MCF 10A (cell line): ENCODE results near the gene GPRC5D. TPM values are rescaled to one million over a fixed set of nuclear protein-coding genes. Genes with fewer than 3 reads are reported as not detected.

Experiments used
- BruUV-seq: library from RNA; stranded (reverse); fragments of 400-500 nt; replicated peaks from 2 replicates; lab custom pipeline; 2021; lab: Mats Ljungman, UMichigan
- CTCF ChIA-PET: fragments of 300-600 bp; sonication (Branson Sonifier 250); formaldehyde crosslinking; extraction: SDS; loops from one replicate; lab custom pipeline; 2021; ENCODE audit warnings: antibody characterized with exemption, inconsistent platforms; lab: Yijun Ruan, JAX
- POLR2A ChIA-PET: fragments of 300-600, 350-650 bp; sonication (Branson Sonifier 250); formaldehyde crosslinking; extraction: SDS; loops from one replicate; lab custom pipeline; 2020; ENCODE audit warnings: antibody characterized with exemption, inconsistent platforms; lab: Yijun Ruan, JAX
- DNase-seq: peaks from one replicate; pipeline ENCODE4 v3.0.0-alpha.2; 2018; ENCODE audit not compliant: unreplicated experiment
- H3K27ac Mint-ChIP-seq: one replicate; pipeline ENCODE4 v1.8.0; 2022; ENCODE audit warnings: mild to moderate bottlenecking, low read depth, mixed read lengths; ENCODE audit not compliant: unreplicated experiment
- H3K27me3 Mint-ChIP-seq: one replicate; pipeline ENCODE4 v1.8.0; 2022; ENCODE audit warnings: mixed read lengths; ENCODE audit not compliant: insufficient read depth, unreplicated experiment
- H3K36me3 Mint-ChIP-seq: one replicate; pipeline ENCODE4 v1.8.0; 2022; ENCODE audit warnings: mild to moderate bottlenecking, moderate library complexity, mixed read lengths; ENCODE audit not compliant: insufficient read depth, unreplicated experiment
- H3K4me1 Mint-ChIP-seq: one replicate; pipeline ENCODE4 v1.8.0; 2022; ENCODE audit warnings: mixed read lengths; ENCODE audit not compliant: insufficient read depth, unreplicated experiment
- H3K4me3 Mint-ChIP-seq: one replicate; pipeline ENCODE4 v1.8.0; 2022; ENCODE audit warnings: mild to moderate bottlenecking, moderate library complexity, mixed read lengths; ENCODE audit not compliant: unreplicated experiment
- H3K9me3 Mint-ChIP-seq: one replicate; pipeline ENCODE4 v1.8.0; 2022; ENCODE audit warnings: mixed read lengths; ENCODE audit not compliant: unreplicated experiment
- CTCF ChIP-seq: fragments of 200-600 bp; IDR thresholded peaks from one replicate; pipeline ENCODE4 v1.8.0; 2022; ENCODE audit warnings: antibody characterized with exemption, mild to moderate bottlenecking; ENCODE audit not compliant: unreplicated experiment
- intact Hi-C: fragments of 100-400 bp; cut with micrococcal nuclease; formaldehyde crosslinking; loops from 2 replicates; pipeline ENCODE4 v1.14.1; 2022
- total RNA-seq: library from RNA; stranded (reverse); gene quantifications from 2 replicates; pipeline ENCODE4 v1.2.3, GENCODE V29; 2022

GPRC5D gene
- total RNA-seq, 1 experiment from 2014 or later = not detected

GRCh38 chr12:12982331-12982730 lies 30.4 kb upstream of the GPRC5D start:
- ChIA-PET POLR2A (interaction anchor here (1.1 to 2.5 kb wide), 3 partner anchors 66 to 257 kb away, joined by 3 to 7 read pairs (median 4); no protein-coding TSS in a partner anchor), CTCF (interaction anchor here (0.7 to 11.7 kb wide), 22 partner anchors 8 to 296 kb away, joined by 3 to 150 read pairs (median 6); partner anchors contain the start of genes DDX47 and GPRC5A)
- intact Hi-C loops = loop anchor here (5.0 kb wide), 1 partner anchor 230 kb away; no protein-coding TSS in a partner anchor
- Mint-ChIP-seq H3K4me3 (no peak overlapping the region), H3K27ac (no peak overlapping the region), H3K36me3 (peaks cover 13% of the 10 kb centered on the region), H3K27me3 (no peaks in the 10 kb centered on the region), H3K9me3 (no peaks in the 10 kb centered on the region), H3K4me1 (peaks cover 6% of the 10 kb centered on the region)
- no peak for TF ChIP-seq CTCF
- no TSS peak for BruUV-seq
- no peak for DNase-seq

DNA sequence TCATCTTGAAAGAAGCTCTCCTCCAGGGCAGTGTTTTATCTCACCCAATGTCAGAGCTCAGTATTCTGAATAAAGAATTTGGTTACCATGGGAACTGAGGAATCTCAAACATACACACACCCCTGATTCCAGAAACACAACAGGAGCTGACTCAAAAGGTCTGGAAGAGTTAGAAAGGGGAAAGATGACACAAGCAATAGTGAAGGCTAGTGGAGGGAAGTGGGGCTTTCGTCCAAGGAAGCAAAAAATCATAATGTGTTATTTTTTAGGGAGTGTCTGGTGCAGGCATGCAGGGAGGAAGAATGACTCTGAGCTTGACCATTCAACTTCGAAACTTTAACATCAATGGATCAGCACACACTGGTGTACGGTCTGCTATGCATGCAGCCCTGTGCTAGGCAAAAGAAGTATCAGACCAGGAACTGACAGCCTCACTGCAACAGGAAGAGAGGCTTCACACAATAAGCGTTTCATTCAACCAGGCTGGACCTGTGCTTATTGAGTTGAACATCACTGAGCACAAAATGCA lies 27.8 kb upstream of the GPRC5D start:
- Mint-ChIP-seq H3K27ac (no peak overlapping the region), H3K4me3 (no peak overlapping the region)

GRCh38 chr12:12979126-12979525 lies 27.2 kb upstream of the GPRC5D start:
- peaks cover 28% of the 10 kb centered on the region for H3K36me3 Mint-ChIP-seq
- no peaks in the 10 kb centered on the region for H3K9me3 Mint-ChIP-seq
- no peak for TF ChIP-seq CTCF
- intact Hi-C loops = loop anchor here (5.0 kb wide), 1 partner anchor 142 kb away; no protein-coding TSS in a partner anchor
- no peak for DNase-seq
- ChIA-PET POLR2A (interaction anchor here (1.4 kb wide), 1 partner anchor 141 kb away, joined by 6 read pairs; no protein-coding TSS in a partner anchor), CTCF (interaction anchor here (0.5 to 11.7 kb wide), 10 partner anchors 10 to 359 kb away, joined by 3 to 150 read pairs (median 4); no protein-coding TSS in a partner anchor)
- H3K4me1 Mint-ChIP-seq = peaks cover 18% of the 10 kb centered on the region
- BruUV-seq = no TSS peak
- H3K4me3 Mint-ChIP-seq = no peak overlapping the region
- H3K27me3 Mint-ChIP-seq = no peaks in the 10 kb centered on the region
- no peak overlapping the region for H3K27ac Mint-ChIP-seq

More for the DNA sequence above, 27.8 kb upstream of the GPRC5D start:
- Mint-ChIP-seq H3K9me3 (no peaks in the 10 kb centered on the region), H3K4me1 (peaks cover 18% of the 10 kb centered on the region), H3K36me3 (peaks cover 21% of the 10 kb centered on the region), H3K27me3 (no peaks in the 10 kb centered on the region)
- BruUV-seq = no TSS peak
- ChIA-PET CTCF (interaction anchor here (0.5 to 11.7 kb wide), 9 partner anchors 9 to 231 kb away, joined by 3 to 150 read pairs (median 4); no protein-coding TSS in a partner anchor), POLR2A (interaction anchor here (1.4 kb wide), 1 partner anchor 142 kb away, joined by 6 read pairs; no protein-coding TSS in a partner anchor)
- peak; percentile 52 for DNase-seq
- intact Hi-C loops = loop anchor here (5.0 kb wide), 2 partner anchors 142 to 233 kb away; no protein-coding TSS in a partner anchor
- no peak for TF ChIP-seq CTCF

GRCh38 chr12:12977231-12977630 lies 25.3 kb upstream of the GPRC5D start:
- Mint-ChIP-seq H3K27ac (no peak overlapping the region), H3K4me1 (peaks cover 12% of the 10 kb centered on the region), H3K36me3 (peaks cover 31% of the 10 kb centered on the region), H3K9me3 (peaks cover 5% of the 10 kb centered on the region), H3K27me3 (no peaks in the 10 kb centered on the region), H3K4me3 (no peak overlapping the region)
- ChIA-PET CTCF (interaction anchor here (0.6 to 4.8 kb wide), 19 partner anchors 8 to 279 kb away, joined by 3 to 42 read pairs (median 4); partner anchors contain the start of genes FAM234B and GPRC5A), POLR2A (interaction anchor here (0.6 to 2.6 kb wide), 7 partner anchors 10 to 235 kb away, joined by 3 to 14 read pairs (median 7); partner anchors contain the start of gene GPRC5A)
- no TSS peak for BruUV-seq
- intact Hi-C loops = loop anchor here (5.0 kb wide), 1 partner anchor 140 kb away; no protein-coding TSS in a partner anchor
- TF ChIP-seq CTCF = no peak
- no peak for DNase-seq
